Measurements from ENCODE around the gene PIK3AP1. TPM values are rescaled to one million over a fixed set of nuclear protein-coding genes. Genes with fewer than 3 reads are reported as not detected.
"Not testable (repeated sequence)": the region's sequence is repeated elsewhere in the genome, so short reads cannot be mapped to it uniquely, and the experiment has no call there.

PIK3AP1 gene
- total RNA-seq, 1 donor, result not detected

DNA sequence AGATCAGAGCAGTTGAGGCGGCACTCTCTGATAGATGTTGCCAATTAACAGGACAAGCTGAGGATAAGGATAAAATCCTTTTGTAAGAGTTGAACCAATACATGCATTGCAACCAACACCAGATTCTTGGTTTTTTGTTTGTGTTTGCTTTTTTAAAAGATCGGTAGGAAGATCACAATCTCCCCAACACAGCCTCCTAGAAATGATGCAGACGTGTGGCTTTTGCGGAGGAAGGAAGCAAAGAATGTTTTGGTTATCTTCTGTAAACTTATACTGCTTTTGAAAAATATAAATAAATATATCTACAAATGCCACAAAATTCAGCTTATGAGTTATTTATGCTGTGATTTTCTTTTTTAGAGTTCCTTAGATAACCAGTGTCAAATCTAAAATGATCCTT lies 35.5 kb downstream of the PIK3AP1 start:
- H3K4me3 ChIP-seq (ENCODE audit: low read depth, low read length), result no peak overlapping the region
- TF ChIP-seq, protein P1, sequence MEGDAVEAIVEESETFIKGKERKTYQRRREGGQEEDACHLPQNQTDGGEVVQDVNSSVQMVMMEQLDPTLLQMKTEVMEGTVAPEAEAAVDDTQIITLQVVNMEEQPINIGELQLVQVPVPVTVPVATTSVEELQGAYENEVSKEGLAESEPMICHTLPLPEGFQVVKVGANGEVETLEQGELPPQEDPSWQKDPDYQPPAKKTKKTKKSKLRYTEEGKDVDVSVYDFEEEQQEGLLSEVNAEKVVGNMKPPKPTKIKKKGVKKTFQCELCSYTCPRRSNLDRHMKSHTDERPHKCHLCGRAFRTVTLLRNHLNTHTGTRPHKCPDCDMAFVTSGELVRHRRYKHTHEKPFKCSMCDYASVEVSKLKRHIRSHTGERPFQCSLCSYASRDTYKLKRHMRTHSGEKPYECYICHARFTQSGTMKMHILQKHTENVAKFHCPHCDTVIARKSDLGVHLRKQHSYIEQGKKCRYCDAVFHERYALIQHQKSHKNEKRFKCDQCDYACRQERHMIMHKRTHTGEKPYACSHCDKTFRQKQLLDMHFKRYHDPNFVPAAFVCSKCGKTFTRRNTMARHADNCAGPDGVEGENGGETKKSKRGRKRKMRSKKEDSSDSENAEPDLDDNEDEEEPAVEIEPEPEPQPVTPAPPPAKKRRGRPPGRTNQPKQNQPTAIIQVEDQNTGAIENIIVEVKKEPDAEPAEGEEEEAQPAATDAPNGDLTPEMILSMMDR (IDR thresholded peaks at IDR 0.05; ENCODE audit: insufficient read depth, low read length), result no peak
- no peak for DNase-seq (ENCODE audit: low read depth)

- TF ChIP-seq, protein P1 (IDR thresholded peaks at IDR 0.05; ENCODE audit: insufficient read depth, low read length), result no peak
- no peak for DNase-seq (ENCODE audit: low read depth)
- no peak overlapping the region for H3K4me3 ChIP-seq (ENCODE audit: low read depth, low read length)
Observed at GRCh38 chr10:96683710-96684109, 36.6 kb downstream of the PIK3AP1 start.

GRCh38 chr10:96683065-96683464 lies 37.2 kb downstream of the PIK3AP1 start:
- no peak overlapping the region for H3K4me3 ChIP-seq (ENCODE audit: low read depth, low read length)
- TF ChIP-seq, protein P1 (IDR thresholded peaks at IDR 0.05; ENCODE audit: insufficient read depth, low read length), result no peak
- peak; percentile 44 for DNase-seq (ENCODE audit: low read depth)

GRCh38 chr10:96681524-96681923 lies 38.8 kb downstream of the PIK3AP1 start:
- TF ChIP-seq, protein P1 (IDR thresholded peaks at IDR 0.05; ENCODE audit: insufficient read depth, low read length), result no peak
- DNase-seq (ENCODE audit: low read depth), result no peak
- no peak overlapping the region for H3K4me3 ChIP-seq (ENCODE audit: low read depth, low read length)

DNA sequence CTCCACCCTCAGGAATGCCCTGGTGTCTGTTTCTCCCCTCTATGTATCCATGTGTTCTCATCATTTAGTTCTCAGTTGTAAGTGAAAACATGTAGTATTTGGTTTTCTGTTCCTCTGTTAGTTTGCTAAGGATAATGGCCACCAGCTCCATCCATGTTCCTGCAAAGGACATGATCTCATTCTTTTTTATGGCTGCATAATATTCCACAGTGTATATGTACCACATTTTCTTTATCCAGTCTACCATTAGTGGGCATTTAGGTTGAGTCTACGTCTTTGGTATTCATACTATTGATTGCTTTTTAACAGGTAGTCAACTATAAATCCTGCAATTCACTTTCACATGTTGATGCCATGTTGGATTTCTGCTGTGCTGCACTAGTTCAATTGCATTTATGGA lies 39.9 kb downstream of the PIK3AP1 start:
- H3K4me3 ChIP-seq (ENCODE audit: low read depth, low read length); DNase-seq (ENCODE audit: low read depth): not testable (repeated sequence)

DNA sequence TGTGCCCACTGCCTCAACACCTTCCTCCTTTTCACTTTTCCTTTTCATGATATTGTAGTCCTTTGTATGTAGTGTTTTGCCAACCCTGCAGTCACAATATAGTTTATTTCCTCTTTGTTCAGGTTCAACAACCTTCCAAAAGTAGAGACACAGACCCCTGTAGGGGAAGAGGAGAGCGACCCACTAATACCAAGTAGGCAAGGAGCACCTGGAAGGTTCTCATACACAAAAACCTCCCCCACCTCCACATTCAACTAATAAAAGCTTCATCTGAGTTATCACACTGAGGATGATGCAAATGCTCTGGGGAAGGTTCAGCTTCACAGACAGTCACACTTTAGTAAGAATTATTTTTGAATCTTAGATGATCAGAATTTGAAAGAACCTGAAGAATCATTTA lies 41.6 kb downstream of the PIK3AP1 start:
- TF ChIP-seq, protein P1 (IDR thresholded peaks at IDR 0.05; ENCODE audit: insufficient read depth, low read length), result no peak
- H3K4me3 ChIP-seq (ENCODE audit: low read depth, low read length), result no peak overlapping the region

GRCh38 chr10:96676272-96677112 lies 43.8 kb downstream of the PIK3AP1 start:
- no peak overlapping the region for H3K4me3 ChIP-seq (ENCODE audit: low read depth, low read length)
- DNase-seq (ENCODE audit: low read depth), result no peak
- TF ChIP-seq, protein P1 (IDR thresholded peaks at IDR 0.05; ENCODE audit: insufficient read depth, low read length), result no peak

More for the DNA sequence above, 41.6 kb downstream of the PIK3AP1 start:
- DNase-seq (ENCODE audit: low read depth), result no peak

Measured in fibroblast of the aortic adventitia (primary cell).